Mesendoderm (in vitro differentiated cells): ENCODE results near the gene SRL.
"Not testable (repeated sequence)": the region's sequence is repeated elsewhere in the genome, so short reads cannot be mapped to it uniquely, and the experiment has no call there.

Experiments
- DNase-seq: peaks from one replicate; pipeline ENCODE4 v3.0.0; 2013
- H2AK5ac ChIP-seq: 2 replicates; pipeline ENCODE4 v1.6.1; 2013; ENCODE audit warnings: low read length, inconsistent platforms
- H2BK120ac ChIP-seq: 2 replicates; pipeline ENCODE4 v1.6.1; 2013; ENCODE audit warnings: low read depth, mild to moderate bottlenecking, low read length, moderate library complexity, mixed read lengths
- H2BK15ac ChIP-seq: replicated peaks from 2 replicates; pipeline ENCODE4 v1.6.1; 2013; ENCODE audit warnings: low read depth, mild to moderate bottlenecking, moderate library complexity
- H2BK5ac ChIP-seq: 2 replicates; pipeline ENCODE4 v1.6.1; 2013; ENCODE audit warnings: low read length, inconsistent platforms
- H3K18ac ChIP-seq: 2 replicates; pipeline ENCODE4 v1.6.1; 2013; ENCODE audit warnings: mild to moderate bottlenecking, low read length, mixed read lengths
- H3K23ac ChIP-seq: one replicate; pipeline ENCODE4 v1.6.1; 2013; ENCODE audit warnings: low read length
- H3K27ac ChIP-seq: 2 replicates; pipeline ENCODE4 v1.5.1; 2013; ENCODE audit warnings: low read depth, mild to moderate bottlenecking, inconsistent platforms, low read length, moderate library complexity
- H3K27me3 ChIP-seq: 2 replicates; pipeline ENCODE4 v1.6.1; 2013; ENCODE audit warnings: low read length, control low read depth, mild to moderate bottlenecking, inconsistent platforms; ENCODE audit not compliant: insufficient read depth, poor library complexity
- H3K36me3 ChIP-seq: 2 replicates; pipeline ENCODE4 v1.6.1; 2013; ENCODE audit warnings: low read length, inconsistent platforms; ENCODE audit not compliant: control insufficient read depth, insufficient read depth
- H3K4ac ChIP-seq: one replicate; pipeline ENCODE4 v1.6.1; 2013; ENCODE audit warnings: low read depth, mild to moderate bottlenecking, low read length, moderate library complexity
- H3K4me1 ChIP-seq: 2 replicates; pipeline ENCODE4 v1.6.1; 2013; ENCODE audit warnings: low read depth, low read length, inconsistent platforms; ENCODE audit not compliant: control insufficient read depth
- H3K4me2 ChIP-seq: 2 replicates; pipeline ENCODE4 v1.6.1; 2013; ENCODE audit warnings: low read length
- H3K4me3 ChIP-seq: 2 replicates; pipeline ENCODE4 v1.5.1; 2013; ENCODE audit warnings: mild to moderate bottlenecking, low read length
- H3K56ac ChIP-seq: one replicate; pipeline ENCODE4 v1.6.1; 2013; ENCODE audit warnings: low read length
- H3K79me1 ChIP-seq: 2 replicates; pipeline ENCODE4 v1.6.1; 2013; ENCODE audit warnings: low read length, inconsistent platforms
- H3K79me2 ChIP-seq: 2 replicates; pipeline ENCODE4 v1.6.1; 2013; ENCODE audit warnings: mild to moderate bottlenecking, low read length; ENCODE audit not compliant: control insufficient read depth, insufficient read depth
- H3K9ac ChIP-seq: 2 replicates; pipeline ENCODE4 v1.6.1; 2013; ENCODE audit warnings: low read length, inconsistent platforms
- H4K5ac ChIP-seq: one replicate; pipeline ENCODE4 v1.6.1; 2013; ENCODE audit warnings: low read length
- H4K8ac ChIP-seq: one replicate; pipeline ENCODE4 v1.6.1; 2013; ENCODE audit warnings: low read depth, mild to moderate bottlenecking, control low read depth, low read length, moderate library complexity
- WGBS: extraction: QIAGEN DNeasy Blood & Tissue Kit; methylation state at CpG from one replicate; pipeline ENCODE4 v1.1.7; 2013; ENCODE audit warnings: low lambda C conversion rate, missing lambda C conversion rate; ENCODE audit not compliant: insufficient coverage; ENCODE audit errors: extremely low coverage; 5-methylcytosine and 5-hydroxymethylcytosine counted together

The SRL gene

GRCh38 chr16:4158143-4159093, 83.5 kb downstream of the SRL start:
- Histone ChIP-seq H3K4me1 (no peaks in the 10 kb centered on the region), H3K4ac (no peak overlapping the region), H3K79me2 (no peaks in the 10 kb centered on the region), H3K27me3 (no peaks in the 10 kb centered on the region), H3K27ac (no peak overlapping the region), H4K8ac (no peak overlapping the region), H2BK15ac (no peak overlapping the region), H3K18ac (no peak overlapping the region), H3K4me3 (no peak overlapping the region), H3K4me2 (no peak overlapping the region), H3K79me1 (no peaks in the 10 kb centered on the region), H3K56ac (no peak overlapping the region), H2AK5ac (no peak overlapping the region), H3K9ac (no peak overlapping the region), H3K36me3 (no peaks in the 10 kb centered on the region), H3K23ac (no peak overlapping the region), H2BK5ac (no peak overlapping the region), H4K5ac (no peak overlapping the region), H2BK120ac (no peak overlapping the region)
- no peak for DNase-seq
- no CpG with 5 or more reads among the region's 13 CpGs for WGBS

GRCh38 chr16:4157376-4157825, 84.5 kb downstream of the SRL start:
- Histone ChIP-seq H2AK5ac (no peak overlapping the region), H3K18ac (no peak overlapping the region), H3K36me3 (no peaks in the 10 kb centered on the region), H3K27ac (no peak overlapping the region), H3K23ac (no peak overlapping the region), H2BK120ac (no peak overlapping the region), H3K56ac (no peak overlapping the region), H4K5ac (no peak overlapping the region), H3K27me3 (no peaks in the 10 kb centered on the region), H3K9ac (no peak overlapping the region), H3K4me3 (no peak overlapping the region), H3K4me2 (no peak overlapping the region), H3K79me1 (no peaks in the 10 kb centered on the region), H3K4ac (no peak overlapping the region), H3K4me1 (no peaks in the 10 kb centered on the region), H2BK15ac (no peak overlapping the region), H2BK5ac (no peak overlapping the region), H4K8ac (no peak overlapping the region), H3K79me2 (no peaks in the 10 kb centered on the region)
- WGBS: no CpG with 5 or more reads among the region's 4 CpGs
- no peak for DNase-seq

- not testable (repeated sequence) for H3K4ac ChIP-seq, H4K8ac ChIP-seq, H2BK15ac ChIP-seq, H3K27ac ChIP-seq, H3K27me3 ChIP-seq, H2BK5ac ChIP-seq, H3K79me1 ChIP-seq, H3K36me3 ChIP-seq, H3K4me2 ChIP-seq, H3K79me2 ChIP-seq, H3K23ac ChIP-seq, H2AK5ac ChIP-seq, H3K56ac ChIP-seq, H3K4me3 ChIP-seq, H3K9ac ChIP-seq, H2BK120ac ChIP-seq, H4K5ac ChIP-seq, H3K18ac ChIP-seq, H3K4me1 ChIP-seq, DNase-seq
- no CpG with 5 or more reads among the region's 3 CpGs for WGBS
Measured at GRCh38 chr16:4156503-4156902, 85.4 kb downstream of the SRL start.

GRCh38 chr16:4153364-4153763, 88.5 kb downstream of the SRL start:
- H2BK5ac ChIP-seq, H3K4me3 ChIP-seq, DNase-seq, H3K4me1 ChIP-seq, H3K27ac ChIP-seq, H3K9ac ChIP-seq, H4K8ac ChIP-seq, H3K23ac ChIP-seq, H4K5ac ChIP-seq, H2BK120ac ChIP-seq, H3K79me2 ChIP-seq, H3K27me3 ChIP-seq, H3K56ac ChIP-seq, H3K18ac ChIP-seq, H3K79me1 ChIP-seq, H3K4ac ChIP-seq, H3K4me2 ChIP-seq, H2AK5ac ChIP-seq, H2BK15ac ChIP-seq, H3K36me3 ChIP-seq: not testable (repeated sequence)
- WGBS: no CpG with 5 or more reads among the region's 13 CpGs

- no peak overlapping the region for H4K5ac ChIP-seq
- no peak for DNase-seq
- no peak overlapping the region for H3K56ac ChIP-seq
- H3K27ac ChIP-seq: no peak overlapping the region
- no peak overlapping the region for H2BK120ac ChIP-seq
- H4K8ac ChIP-seq: no peak overlapping the region
- no peak overlapping the region for H3K4ac ChIP-seq
- no peak overlapping the region for H3K18ac ChIP-seq
- H3K79me2 ChIP-seq: no peaks in the 10 kb centered on the region
- no peaks in the 10 kb centered on the region for H3K27me3 ChIP-seq
- H3K4me2 ChIP-seq: no peak overlapping the region
- no peak overlapping the region for H3K9ac ChIP-seq
- no peaks in the 10 kb centered on the region for H3K36me3 ChIP-seq
- no peak overlapping the region for H2BK15ac ChIP-seq
- H3K23ac ChIP-seq: no peak overlapping the region
- no peak overlapping the region for H2BK5ac ChIP-seq
- WGBS: no CpG with 5 or more reads among the region's 5 CpGs
- no peak overlapping the region for H3K4me3 ChIP-seq
- no peaks in the 10 kb centered on the region for H3K4me1 ChIP-seq
- H3K79me1 ChIP-seq: no peaks in the 10 kb centered on the region
- no peak overlapping the region for H2AK5ac ChIP-seq
Measured at GRCh38 chr16:4152267-4152666, 89.6 kb downstream of the SRL start.
